GM19372 (cell line): ENCODE measurements around the gene CACNB1.

ENCODE experiments used
- ATAC-seq: cut with Tn5 transposase; IDR thresholded peaks from one replicate; pipeline ENCODE4 v1.9.1; 2021; ENCODE audit warnings: mild to moderate bottlenecking, low read depth, moderate library complexity; ENCODE audit not compliant: unreplicated experiment

The CACNB1 gene

GRCh38 chr17:39197380-39198185 is at the start of gene CACNB1:
CACNB1 (minus strand) TSS chr17:39197669; CDS start chr17:39197495, 174 bp downstream.
- ATAC-seq, result no peak

DNA sequence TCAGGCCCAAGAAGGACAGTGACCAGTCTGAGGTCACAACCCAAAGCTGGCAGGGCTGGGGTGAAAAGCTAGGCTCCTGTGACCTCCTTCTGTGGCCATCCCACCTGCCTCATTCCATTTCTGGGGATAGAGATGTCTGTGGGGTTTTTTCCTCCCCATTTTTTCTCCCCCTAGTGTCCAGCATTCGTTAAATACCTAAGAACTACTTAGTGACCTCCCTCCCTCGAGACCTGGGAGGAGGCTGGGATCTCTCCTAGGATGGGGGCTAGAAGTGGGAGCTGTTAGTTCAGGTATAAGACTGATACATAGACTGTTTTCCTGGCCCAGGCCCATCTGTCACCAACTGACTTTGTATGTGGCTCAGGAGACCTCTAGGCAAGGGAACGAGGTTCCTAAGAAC is 48.8 kb upstream of the CACNB1 start:
- no peak for ATAC-seq

DNA sequence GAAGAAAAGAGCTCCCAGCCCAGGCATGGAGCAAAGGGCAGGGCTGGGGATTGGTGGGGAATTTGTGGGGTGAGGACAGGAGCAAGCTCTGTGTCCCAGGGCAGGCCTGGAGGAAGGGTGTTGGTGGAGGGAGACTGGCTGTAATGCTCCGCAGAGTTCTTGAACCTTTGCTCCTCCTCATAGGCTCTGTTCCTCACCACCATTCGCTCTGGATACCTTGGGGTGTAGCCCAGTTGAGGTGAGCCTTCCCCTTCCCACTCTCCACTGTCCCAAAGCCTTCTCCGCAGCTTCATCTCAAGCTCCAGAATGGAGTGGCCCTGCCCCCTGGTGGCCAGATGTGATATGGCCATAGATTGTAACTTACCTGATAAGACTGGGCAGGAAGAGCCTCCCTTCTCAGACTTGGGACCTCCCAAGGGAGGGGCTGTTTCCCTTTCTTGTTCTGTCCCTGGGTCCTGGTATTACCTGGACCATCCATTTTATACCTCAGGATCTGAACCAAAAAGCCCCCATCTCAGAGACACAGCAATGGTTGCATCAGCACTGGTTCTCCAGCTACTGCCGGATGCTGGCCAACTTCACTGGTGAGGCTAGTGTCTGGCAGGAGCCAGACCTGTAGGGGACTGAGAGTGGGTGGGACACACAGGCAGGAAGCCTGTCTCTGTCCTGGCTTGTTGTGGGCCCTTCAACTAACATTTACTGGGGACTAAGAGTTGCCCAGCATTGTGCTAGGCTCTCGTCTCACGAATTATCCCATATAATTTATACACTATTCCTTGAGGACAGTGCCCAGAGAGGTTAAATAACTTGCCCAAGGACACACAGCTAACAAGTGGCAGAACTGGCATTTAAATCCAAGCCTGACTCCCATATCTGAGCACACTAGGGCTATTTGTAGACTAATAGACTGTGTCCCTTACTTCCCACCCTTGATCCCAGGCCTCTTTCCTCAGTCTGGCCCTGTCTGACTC is 47.4 kb upstream of the CACNB1 start:
- no peak for ATAC-seq

- no peak for ATAC-seq
Measured at GRCh38 chr17:39244016-39244599, 46.6 kb upstream of the CACNB1 start.

DNA sequence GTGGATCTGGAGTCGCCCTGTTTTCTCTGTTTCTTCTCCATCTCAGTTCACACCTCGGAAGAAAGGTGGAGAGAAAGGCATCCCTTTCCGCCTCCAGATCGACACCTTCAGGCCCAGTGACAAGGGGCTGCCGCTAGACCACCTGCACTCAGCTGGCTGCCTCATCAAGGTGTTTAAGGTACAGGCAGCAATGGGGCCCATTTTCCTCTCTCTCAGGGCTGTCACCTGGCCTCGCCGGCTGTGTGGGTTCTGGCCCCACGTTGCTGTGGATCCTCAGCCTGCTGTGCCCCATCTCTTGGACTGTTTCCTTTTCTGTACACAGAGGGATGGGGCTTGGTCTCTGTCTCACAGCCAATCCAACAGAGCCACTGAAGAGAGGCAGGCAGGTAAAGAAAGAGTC is 45.7 kb upstream of the CACNB1 start:
- ATAC-seq, result no peak

DNA sequence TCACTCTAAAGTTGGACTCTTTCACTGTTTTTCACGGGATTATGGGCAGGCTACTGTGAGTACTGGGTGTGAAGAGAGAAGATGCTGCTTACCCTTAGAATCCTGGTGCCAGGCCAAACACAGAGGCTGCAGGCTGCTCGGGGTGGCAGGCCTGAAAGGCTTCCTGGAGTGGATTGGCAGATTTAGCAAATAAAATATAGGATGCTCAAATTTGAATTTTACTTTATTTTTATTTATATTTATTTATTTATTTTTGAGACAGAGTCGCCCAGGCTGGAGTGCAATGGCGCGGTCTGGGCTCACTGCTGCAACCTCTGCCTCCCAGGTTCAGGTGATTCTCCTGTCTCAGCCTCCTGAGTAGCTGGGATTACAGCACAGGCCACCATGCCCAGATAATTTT is 43.2 kb upstream of the CACNB1 start:
- no peak for ATAC-seq

DNA sequence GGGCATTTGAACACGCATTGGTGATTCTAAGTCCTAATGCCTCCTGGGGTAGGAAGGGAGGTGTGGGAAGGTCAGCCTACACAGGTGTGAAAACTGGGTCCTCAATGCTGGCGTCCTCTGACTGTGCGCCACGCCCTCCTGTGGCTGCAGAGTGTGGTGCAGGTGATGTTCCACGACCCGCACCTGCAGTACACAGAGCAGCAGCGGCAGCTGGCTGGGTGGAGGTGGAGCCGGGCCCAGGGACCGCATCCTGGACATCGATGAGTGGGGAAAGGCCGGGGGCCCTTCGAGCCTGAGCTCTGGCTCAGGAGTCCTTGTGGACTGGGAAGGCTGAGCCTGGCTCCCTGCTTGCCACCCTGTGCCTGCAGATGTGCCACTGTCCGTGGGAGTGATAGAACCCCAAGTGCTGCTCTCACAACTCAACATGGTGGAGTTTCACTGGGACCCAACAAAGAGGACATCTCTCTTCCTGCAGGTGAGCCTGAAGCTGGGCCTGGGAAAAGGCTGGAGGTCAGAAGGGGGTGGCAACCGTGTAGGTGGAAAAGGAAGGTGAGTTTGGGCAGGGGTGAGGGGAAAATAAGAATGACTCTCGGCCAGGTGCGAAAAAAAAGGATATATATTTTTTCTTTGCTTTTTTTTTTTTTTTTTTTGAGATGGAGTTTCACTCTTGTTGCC is 42.3 kb upstream of the CACNB1 start:
- no peak for ATAC-seq

GRCh38 chr17:39238311-39238972 is 41.0 kb upstream of the CACNB1 start:
- no peak for ATAC-seq

DNA sequence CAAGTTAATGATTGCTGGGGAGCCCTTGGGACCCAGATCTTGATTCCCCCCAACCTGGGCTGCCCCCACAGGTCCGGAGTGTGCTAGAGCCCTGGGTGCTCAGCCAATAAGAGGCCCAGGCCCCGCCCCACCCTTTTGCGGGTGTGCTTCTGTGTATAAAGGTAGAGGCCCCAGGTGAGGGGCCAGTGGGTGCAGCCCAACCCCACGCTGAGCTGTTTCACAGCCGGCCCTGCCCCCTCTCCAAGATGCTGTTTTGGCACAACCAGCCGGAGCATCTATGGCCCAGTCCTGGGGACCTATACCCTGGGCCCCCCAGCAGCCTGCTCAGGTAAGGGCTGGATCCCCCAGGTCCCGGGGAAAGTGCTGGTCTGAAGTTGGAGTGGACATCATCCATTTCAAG is 40.1 kb upstream of the CACNB1 start:
- ATAC-seq, result no peak

DNA sequence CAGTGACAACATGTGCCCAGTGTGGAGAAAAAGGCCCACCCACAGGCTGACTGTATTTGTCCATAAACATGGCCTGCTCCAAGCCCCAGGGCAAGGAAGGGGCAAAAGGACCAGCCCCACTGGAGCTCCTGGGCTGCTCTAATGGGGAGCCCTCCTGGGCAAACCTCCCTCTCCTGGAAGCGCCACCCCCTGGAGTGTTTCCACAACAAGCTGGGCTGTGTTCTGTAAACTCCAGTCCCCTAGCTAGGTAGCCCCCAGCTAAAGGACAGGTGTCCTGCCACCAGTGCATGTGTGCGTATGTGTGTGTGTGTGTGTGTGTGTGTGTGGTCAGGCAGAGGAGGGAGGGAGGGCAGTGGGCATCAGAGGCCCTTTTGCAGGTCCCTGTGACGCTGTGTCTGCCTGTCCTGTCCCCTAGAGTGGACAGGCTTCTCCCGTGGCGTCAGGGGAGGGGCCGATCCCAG is 39.5 kb upstream of the CACNB1 start:
- ATAC-seq, result no peak

GRCh38 chr17:39236450-39236927 is 39.0 kb upstream of the CACNB1 start:
- no peak for ATAC-seq

GRCh38 chr17:39235555-39236449 is 38.3 kb upstream of the CACNB1 start:
- ATAC-seq, result no peak

- no peak for ATAC-seq
Measured at GRCh38 chr17:39231591-39232551, 34.4 kb upstream of the CACNB1 start.

GRCh38 chr17:39231091-39231561 is 33.7 kb upstream of the CACNB1 start:
- ATAC-seq, result no peak

DNA sequence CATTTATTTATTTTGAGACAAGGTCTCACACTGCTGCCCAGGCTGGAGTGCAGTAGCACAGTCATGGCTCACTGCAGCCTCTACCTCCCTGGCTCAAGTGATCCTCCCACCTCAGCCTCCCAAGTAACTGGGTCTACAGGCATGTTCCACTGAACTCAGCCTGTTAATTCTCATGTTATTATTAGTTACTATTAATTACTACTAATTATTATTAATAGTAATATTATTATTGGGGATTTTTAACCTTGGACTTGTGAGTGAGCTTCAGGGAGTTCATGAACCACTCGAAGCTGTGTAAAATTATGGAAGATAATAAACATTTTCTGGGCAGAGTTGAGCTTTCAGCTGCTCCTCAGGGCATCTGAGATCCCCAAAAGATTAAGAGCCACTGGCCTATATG is 32.9 kb upstream of the CACNB1 start:
- no peak for ATAC-seq

DNA sequence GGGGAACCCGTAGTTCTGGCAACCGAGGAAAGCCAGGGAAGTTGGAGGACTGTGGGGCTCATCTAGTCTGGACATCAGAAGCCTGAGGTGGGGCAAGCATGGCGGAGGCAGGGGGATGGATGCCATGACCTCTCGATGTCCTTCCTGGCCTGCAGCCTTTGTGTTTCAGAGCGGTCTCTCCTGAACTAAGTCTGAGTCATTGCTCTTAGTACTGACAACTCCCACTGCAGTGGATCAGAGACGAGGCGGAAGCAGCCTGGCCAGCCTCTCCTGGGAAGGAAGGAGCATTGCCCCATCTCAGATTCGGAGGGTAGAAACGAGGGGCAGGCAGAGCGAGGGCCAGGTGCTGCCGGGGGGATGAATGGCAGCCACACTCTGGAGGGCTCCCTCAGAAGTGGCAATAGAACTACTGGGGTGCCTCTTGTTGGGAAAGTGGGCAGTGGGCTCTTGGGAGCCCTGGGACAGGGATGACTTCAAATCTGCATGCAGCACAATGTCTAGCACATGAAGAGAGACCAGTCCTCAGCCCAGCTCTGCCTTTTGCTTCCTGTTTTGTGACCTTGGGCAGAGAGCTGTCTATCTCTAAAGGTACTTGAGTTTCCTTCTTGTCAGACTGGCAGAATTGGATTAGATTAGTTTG is 31.9 kb upstream of the CACNB1 start:
- ATAC-seq, result no peak

GRCh38 chr17:39227364-39227919 is 30.0 kb upstream of the CACNB1 start:
- ATAC-seq, result no peak
